Fibroblast of villous mesenchyme (primary cell): ENCODE measurements around the gene STRA6. TPM values are rescaled to one million over a fixed set of nuclear protein-coding genes. Genes with fewer than 3 reads are reported as not detected.
A peak's percentile ranks its signal among the peaks of the same experiment; 100 is the strongest.

Source experiments
- DNase-seq: peaks from one replicate; pipeline ENCODE4 v3.0.0-alpha.2; 2010; ENCODE audit warnings: low read depth
- H3K4me3 ChIP-seq: 2 replicates; pipeline ENCODE4 v1.5.1; 2011; ENCODE audit warnings: low read depth, mild to moderate bottlenecking, low read length
- total RNA-seq: library from RNA; depleted of rRNA; stranded (reverse); fragments of >200 nt; gene quantifications from 2 replicates; pipeline ENCODE4 v1.2.3, GENCODE V29; 2012
- TF ChIP-seq, protein P1 (sequence below): IDR thresholded peaks from 2 replicates; pipeline ENCODE4 v1.5.1; 2012; ENCODE audit warnings: low read depth, mild to moderate bottlenecking, low read length; ENCODE audit not compliant: insufficient read depth

Gene STRA6, protein sequence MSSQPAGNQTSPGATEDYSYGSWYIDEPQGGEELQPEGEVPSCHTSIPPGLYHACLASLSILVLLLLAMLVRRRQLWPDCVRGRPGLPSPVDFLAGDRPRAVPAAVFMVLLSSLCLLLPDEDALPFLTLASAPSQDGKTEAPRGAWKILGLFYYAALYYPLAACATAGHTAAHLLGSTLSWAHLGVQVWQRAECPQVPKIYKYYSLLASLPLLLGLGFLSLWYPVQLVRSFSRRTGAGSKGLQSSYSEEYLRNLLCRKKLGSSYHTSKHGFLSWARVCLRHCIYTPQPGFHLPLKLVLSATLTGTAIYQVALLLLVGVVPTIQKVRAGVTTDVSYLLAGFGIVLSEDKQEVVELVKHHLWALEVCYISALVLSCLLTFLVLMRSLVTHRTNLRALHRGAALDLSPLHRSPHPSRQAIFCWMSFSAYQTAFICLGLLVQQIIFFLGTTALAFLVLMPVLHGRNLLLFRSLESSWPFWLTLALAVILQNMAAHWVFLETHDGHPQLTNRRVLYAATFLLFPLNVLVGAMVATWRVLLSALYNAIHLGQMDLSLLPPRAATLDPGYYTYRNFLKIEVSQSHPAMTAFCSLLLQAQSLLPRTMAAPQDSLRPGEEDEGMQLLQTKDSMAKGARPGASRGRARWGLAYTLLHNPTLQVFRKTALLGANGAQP
- 52.7 and 64.4 TPM in 2 replicates for total RNA-seq

- H3K4me3 ChIP-seq: peak within 1 kb of the TSS; percentile 64
- peak; percentile 95 for DNase-seq
- TF ChIP-seq, protein P1, sequence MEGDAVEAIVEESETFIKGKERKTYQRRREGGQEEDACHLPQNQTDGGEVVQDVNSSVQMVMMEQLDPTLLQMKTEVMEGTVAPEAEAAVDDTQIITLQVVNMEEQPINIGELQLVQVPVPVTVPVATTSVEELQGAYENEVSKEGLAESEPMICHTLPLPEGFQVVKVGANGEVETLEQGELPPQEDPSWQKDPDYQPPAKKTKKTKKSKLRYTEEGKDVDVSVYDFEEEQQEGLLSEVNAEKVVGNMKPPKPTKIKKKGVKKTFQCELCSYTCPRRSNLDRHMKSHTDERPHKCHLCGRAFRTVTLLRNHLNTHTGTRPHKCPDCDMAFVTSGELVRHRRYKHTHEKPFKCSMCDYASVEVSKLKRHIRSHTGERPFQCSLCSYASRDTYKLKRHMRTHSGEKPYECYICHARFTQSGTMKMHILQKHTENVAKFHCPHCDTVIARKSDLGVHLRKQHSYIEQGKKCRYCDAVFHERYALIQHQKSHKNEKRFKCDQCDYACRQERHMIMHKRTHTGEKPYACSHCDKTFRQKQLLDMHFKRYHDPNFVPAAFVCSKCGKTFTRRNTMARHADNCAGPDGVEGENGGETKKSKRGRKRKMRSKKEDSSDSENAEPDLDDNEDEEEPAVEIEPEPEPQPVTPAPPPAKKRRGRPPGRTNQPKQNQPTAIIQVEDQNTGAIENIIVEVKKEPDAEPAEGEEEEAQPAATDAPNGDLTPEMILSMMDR: peak; percentile 29
Observed at GRCh38 chr15:74202452-74203401, at the start of gene STRA6. STRA6 (minus strand) TSS chr15:74202787; CDS start chr15:74202267, 520 bp downstream.

GRCh38 chr15:74252291-74252690, 49.7 kb upstream of the STRA6 start:
- TF ChIP-seq, protein P1: no peak
- H3K4me3 ChIP-seq: no peak overlapping the region
- peak; percentile 51 for DNase-seq

DNA sequence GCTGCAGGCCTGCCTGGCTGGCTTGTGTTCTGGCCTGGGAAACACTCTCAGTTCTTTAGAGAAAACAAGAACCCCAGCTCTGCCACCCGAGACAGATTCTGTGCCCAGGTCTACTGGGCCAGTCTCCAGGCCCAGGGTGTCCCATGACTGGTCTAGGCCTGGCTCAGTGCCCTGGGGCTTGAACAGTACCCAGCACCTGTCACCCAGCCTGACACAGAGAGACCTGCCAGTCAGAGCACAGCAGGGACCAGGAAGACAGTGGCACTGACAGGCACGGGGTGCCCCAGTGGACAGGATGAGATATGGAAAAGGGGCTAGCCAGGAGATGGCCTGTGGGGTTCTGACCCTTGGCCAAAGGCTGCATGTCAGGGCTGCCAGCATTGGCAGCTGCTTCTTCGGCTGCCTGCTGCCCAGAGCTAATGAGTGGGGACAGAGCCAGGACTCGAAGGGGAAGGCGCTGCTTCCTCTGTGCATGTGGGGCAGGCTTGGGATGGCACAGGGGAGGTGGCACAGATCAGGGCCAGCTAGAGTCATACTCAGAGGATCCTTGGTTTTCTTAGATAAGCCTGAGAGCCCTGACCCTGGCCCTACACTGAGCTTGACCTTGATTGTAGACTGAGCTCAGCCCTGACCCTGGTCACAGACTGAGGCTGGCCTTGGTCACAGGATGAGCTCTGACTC, 48.7 kb upstream of the STRA6 start:
- H3K4me3 ChIP-seq: no peak overlapping the region
- DNase-seq: no peak
- TF ChIP-seq, protein P1: no peak

DNA sequence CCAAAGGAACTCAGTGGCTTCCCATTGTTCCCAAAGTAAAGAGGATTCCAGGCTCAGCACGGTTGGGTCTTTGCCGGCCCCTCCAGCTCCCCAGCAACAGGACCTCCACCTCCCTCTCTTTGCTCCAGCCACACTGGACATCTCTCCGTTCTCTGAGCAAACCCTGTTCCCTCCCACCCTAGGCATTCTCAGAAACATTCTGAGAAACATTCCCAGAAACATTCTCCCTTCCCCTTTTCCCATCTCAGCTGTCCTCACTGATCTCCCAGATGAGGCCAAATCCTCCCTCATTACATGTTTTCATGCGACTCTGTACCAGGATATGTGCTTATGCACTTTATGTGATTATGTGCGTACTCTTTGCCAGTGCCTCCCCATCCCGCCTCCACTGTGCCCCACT, 47.7 kb upstream of the STRA6 start:
- DNase-seq: no peak
- no peak overlapping the region for H3K4me3 ChIP-seq
- TF ChIP-seq, protein P1: no peak

DNA sequence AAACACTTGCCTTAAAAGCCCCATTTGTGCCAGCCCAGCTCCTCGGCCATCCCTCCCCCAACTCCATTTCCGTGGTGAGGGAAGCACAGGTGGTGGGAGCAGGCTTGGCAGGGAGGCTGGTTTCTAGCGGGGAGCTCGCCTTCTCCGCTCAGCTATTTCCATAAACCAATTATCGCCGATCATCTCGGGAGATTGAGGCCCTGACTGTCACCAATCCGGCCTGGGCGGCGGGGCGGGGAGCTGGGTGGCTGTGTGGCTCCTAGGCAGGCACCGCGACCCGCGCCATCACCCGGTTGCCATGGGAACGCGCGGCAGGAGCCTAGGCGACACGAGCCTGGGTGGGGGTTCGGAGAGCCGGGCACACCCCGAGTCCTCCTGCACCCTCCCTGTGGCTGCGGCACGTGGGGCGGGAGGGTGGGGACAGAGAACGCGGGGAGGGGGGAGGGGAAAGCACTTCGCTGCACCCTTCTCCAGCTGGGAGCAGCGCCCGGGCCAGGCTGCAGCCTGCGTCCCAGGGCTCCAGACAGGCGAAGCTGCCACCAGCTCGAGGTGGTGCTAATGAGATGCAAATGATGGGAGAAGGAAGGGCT, 42.9 kb upstream of the STRA6 start:
- TF ChIP-seq, protein P1: no peak
- H3K4me3 ChIP-seq: no peak overlapping the region
- no peak for DNase-seq
